Colonic mucosa (tissue), 4 donors: Measurements from ENCODE around the gene BICDL2. TPM values are rescaled to one million over a fixed set of nuclear protein-coding genes. Genes with fewer than 3 reads are reported as not detected.
A peak's percentile ranks its signal among the peaks of the same experiment; 100 is the strongest.

ENCODE experiments used
- DNase-seq: peaks from one replicate; pipeline ENCODE4 v3.0.0-alpha.2; 2020
- H3K27ac ChIP-seq: fragments of 200-600 bp; one replicate; pipeline ENCODE4 v1.8.0; 2021
- H3K27me3 ChIP-seq: fragments of 200-600 bp; one replicate; pipeline ENCODE4 v1.8.0; 2021
- H3K36me3 ChIP-seq: fragments of 200-600 bp; one replicate; pipeline ENCODE4 v1.8.0; 2021
- H3K4me1 ChIP-seq: fragments of 200-600 bp; one replicate; pipeline ENCODE4 v1.8.0; 2021; ENCODE audit warnings: mild to moderate bottlenecking
- H3K4me3 ChIP-seq: fragments of 200-600 bp; one replicate; pipeline ENCODE4 v1.8.0; 2021
- H3K9ac ChIP-seq, 2 donors: one replicate each; pipeline ENCODE4 v1.7.0; 2013; ENCODE audit warnings: control low read depth in 2 of 2, low read depth in 2 of 2, low read length in 2 of 2
- H3K9me3 ChIP-seq: fragments of 200-600 bp; one replicate; pipeline ENCODE4 v1.8.0; 2021
- CTCF ChIP-seq: fragments of 200-600 bp; IDR thresholded peaks from one replicate; pipeline ENCODE4 v1.8.0; 2022; ENCODE audit warnings: antibody characterized with exemption, mild to moderate bottlenecking
- intact Hi-C: fragments of 100-400 bp; cut with DNase I; formaldehyde crosslinking; loops from one replicate; pipeline ENCODE4 v1.14.1; 2022
- total RNA-seq, 2 donors: library from RNA; stranded (reverse); fragmentation: NEBNext Ultra II Directional in 1 of 2; extraction: Animal tissue kit (Norgen Biotek cat#: 25700) in 1 of 2; gene quantifications; one replicate each; pipeline ENCODE4 v1.2.1, GENCODE V29; 2021
- donor health status: healthy.
- donor health status: DM: no; HTN: no; CAD: no.
- donor health status: DM: no; HTN: no; CAD: no.

The BICDL2 gene
- total RNA-seq, 2 donors from 2014 or later: 56.6 to 83.9 TPM

- Histone ChIP-seq H3K9ac (no peak overlapping the region), H3K27me3 (no peaks in the 10 kb centered on the region), H3K27ac (no peak overlapping the region), H3K4me3 (no peak overlapping the region), H3K4me1 (no peaks in the 10 kb centered on the region), H3K9me3 (no peaks in the 10 kb centered on the region), H3K36me3 (no peaks in the 10 kb centered on the region)
- DNase-seq: no peak
- intact Hi-C loops: no loop called here
- no peak for TF ChIP-seq CTCF
Measured at GRCh38 chr16:2996298-2996697, 40.4 kb downstream of the BICDL2 start.

GRCh38 chr16:2992383-2993081 is 44.2 kb downstream of the BICDL2 start:
- Histone ChIP-seq H3K4me1 (no peaks in the 10 kb centered on the region), H3K9me3 (no peaks in the 10 kb centered on the region), H3K27ac (no peak overlapping the region), H3K4me3 (no peak overlapping the region), H3K36me3 (no peaks in the 10 kb centered on the region), H3K27me3 (no peaks in the 10 kb centered on the region), H3K9ac (no peak overlapping the region)
- DNase-seq: no peak
- intact Hi-C loops: no loop called here
- no peak for TF ChIP-seq CTCF

GRCh38 chr16:2991566-2992261 is 45.0 kb downstream of the BICDL2 start:
- H3K4me3 ChIP-seq: no peak overlapping the region
- intact Hi-C loops: no loop called here

GRCh38 chr16:2990891-2991290 is 45.9 kb downstream of the BICDL2 start:
- Histone ChIP-seq H3K4me3 (no peak overlapping the region), H3K4me1 (no peaks in the 10 kb centered on the region), H3K9ac (no peak overlapping the region), H3K9me3 (no peaks in the 10 kb centered on the region), H3K27ac (no peak overlapping the region), H3K27me3 (no peaks in the 10 kb centered on the region), H3K36me3 (no peaks in the 10 kb centered on the region)
- intact Hi-C loops: no loop called here
- peak; percentile 55 for DNase-seq
- no peak for TF ChIP-seq CTCF

More at GRCh38 chr16:2991566-2992261, 45.0 kb downstream of the BICDL2 start:
- H3K9ac ChIP-seq: no peak overlapping the region
- no peak for TF ChIP-seq CTCF
- no peaks in the 10 kb centered on the region for H3K27me3 ChIP-seq
- no peaks in the 10 kb centered on the region for H3K4me1 ChIP-seq
- H3K36me3 ChIP-seq: no peaks in the 10 kb centered on the region
- peak; percentile 45 for DNase-seq
- no peak overlapping the region for H3K27ac ChIP-seq
- no peaks in the 10 kb centered on the region for H3K9me3 ChIP-seq

GRCh38 chr16:2988590-2989099 is 48.1 kb downstream of the BICDL2 start:
- Histone ChIP-seq H3K9ac (no peak overlapping the region), H3K9me3 (no peaks in the 10 kb centered on the region), H3K27me3 (no peaks in the 10 kb centered on the region), H3K27ac (no peak overlapping the region), H3K4me3 (no peak overlapping the region), H3K36me3 (no peaks in the 10 kb centered on the region), H3K4me1 (peaks cover 3% of the 10 kb centered on the region)
- TF ChIP-seq CTCF: no peak
- DNase-seq: no peak
- intact Hi-C loops: no loop called here
